GM23338 (cell line): ENCODE measurements around the gene CITED4. TPM values are rescaled to one million over a fixed set of nuclear protein-coding genes. Genes with fewer than 3 reads are reported as not detected.

ENCODE experiments used
- ATAC-seq: fragments of 200-7000 bp; cut with Tn5 transposase; 3 replicates; pipeline ENCODE4 v1.9.1; 2020
- DNase-seq: peaks from one replicate; pipeline ENCODE4 v3.0.0-alpha.2; 2015; ENCODE audit warnings: low spot score
- H2AFZ ChIP-seq: fragments of 200-600 bp; sonication (generic); 2 replicates; pipeline ENCODE4 v1.8.0; 2016; ENCODE audit warnings: antibody characterized with exemption, mild to moderate bottlenecking, moderate library complexity
- H3F3A ChIP-seq: fragments of 200-600 bp; sonication (generic); replicated peaks from 2 replicates; pipeline ENCODE4 v1.8.0; 2017; ENCODE audit warnings: antibody characterized with exemption, mixed run types, low read depth
- H3K27ac ChIP-seq: fragments of 200-600 bp; sonication (generic); 2 replicates; pipeline ENCODE4 v1.6.1; 2016; ENCODE audit warnings: low read depth
- H3K27me3 ChIP-seq: fragments of 200-600 bp; sonication (generic); 2 replicates; pipeline ENCODE4 v1.8.0; 2016; ENCODE audit warnings: mild to moderate bottlenecking, mixed run types, moderate library complexity; ENCODE audit not compliant: insufficient read depth
- H3K36me3 ChIP-seq: fragments of 200-600 bp; sonication (generic); 2 replicates; pipeline ENCODE4 v1.8.0; 2016; ENCODE audit warnings: mild to moderate bottlenecking; ENCODE audit not compliant: insufficient read depth
- H3K4me1 ChIP-seq: fragments of 200-600 bp; sonication (generic); 2 replicates; pipeline ENCODE4 v1.8.0; 2016; ENCODE audit warnings: mild to moderate bottlenecking, moderate library complexity; ENCODE audit not compliant: insufficient read depth
- H3K4me2 ChIP-seq: fragments of 200-600 bp; sonication (generic); 2 replicates; pipeline ENCODE4 v1.7.1; 2017; ENCODE audit warnings: mixed run types
- H3K4me3 ChIP-seq: fragments of 200-600 bp; sonication (generic); 2 replicates; pipeline ENCODE4 v1.6.1; 2016; ENCODE audit warnings: mixed run types
- H3K79me2 ChIP-seq: fragments of 200-600 bp; sonication (generic); replicated peaks from 2 replicates; pipeline ENCODE4 v1.8.0; 2017; ENCODE audit warnings: mild to moderate bottlenecking; ENCODE audit not compliant: insufficient read depth
- H3K9me2 ChIP-seq: fragments of 200-600 bp; sonication (generic); 2 replicates; pipeline ENCODE4 v1.8.0; 2017; ENCODE audit not compliant: insufficient read depth
- H4K20me1 ChIP-seq: fragments of 200-600 bp; sonication (generic); replicated peaks from 2 replicates; pipeline ENCODE4 v1.8.0; 2017; ENCODE audit warnings: mild to moderate bottlenecking; ENCODE audit not compliant: insufficient read depth
- H3K27ac Mint-ChIP-seq: 2 replicates; pipeline ENCODE4 v1.8.0; 2020; ENCODE audit warnings: inconsistent platforms, mild to moderate bottlenecking, moderate library complexity, mixed read lengths
- H3K27me3 Mint-ChIP-seq: 3 replicates; pipeline ENCODE4 v1.8.0; 2022; ENCODE audit warnings: low read depth, mild to moderate bottlenecking, moderate library complexity, mixed read lengths, inconsistent platforms; ENCODE audit not compliant: insufficient read depth, poor library complexity
- H3K36me3 Mint-ChIP-seq: 3 replicates; pipeline ENCODE4 v1.8.0; 2021; ENCODE audit warnings: low read depth, mild to moderate bottlenecking, inconsistent platforms, moderate library complexity, mixed read lengths
- H3K4me1 Mint-ChIP-seq: 3 replicates; pipeline ENCODE4 v1.8.0; 2020; ENCODE audit warnings: mild to moderate bottlenecking, inconsistent platforms, mixed read lengths
- H3K4me3 Mint-ChIP-seq: 3 replicates; pipeline ENCODE4 v1.8.0; 2021; ENCODE audit warnings: moderate library complexity, mild to moderate bottlenecking, inconsistent platforms, mixed read lengths
- H3K9me3 Mint-ChIP-seq: 3 replicates; pipeline ENCODE4 v1.8.0; 2020; ENCODE audit warnings: moderate library complexity, mild to moderate bottlenecking, inconsistent platforms, mixed read lengths
- CREB1 ChIP-seq: fragments of 250-450 bp; sonication (Bioruptor Pico); IDR thresholded peaks from 2 replicates; pipeline ENCODE4 v1.5.0; 2020; ENCODE audit warnings: low read depth, mild to moderate bottlenecking, moderate library complexity
- CTCF ChIP-seq, 2 experiments: fragments of 200-600 bp in 1 of 2; sonication (generic) in 1 of 2; conservative IDR thresholded peaks; 2 replicates each; pipeline versions ENCODE4 v1.5.1 to v1.6.1; 2016 to 2017; ENCODE audit warnings: antibody characterized with exemption in 2 of 2, low read depth in 2 of 2, mild to moderate bottlenecking in 2 of 2, moderate library complexity in 1 of 2
- ETS1 ChIP-seq: IDR thresholded peaks from 2 replicates; pipeline ENCODE4 v1.6.1; 2016; ENCODE audit warnings: antibody characterized with exemption
- EZH2 ChIP-seq: fragments of 200-600 bp; sonication (generic); IDR thresholded peaks from one replicate; pipeline ENCODE4 v1.8.0; 2017; ENCODE audit warnings: antibody characterized with exemption, mild to moderate bottlenecking, low read depth; ENCODE audit not compliant: unreplicated experiment
- EZH2phosphoT487 ChIP-seq: fragments of 200-600 bp; sonication (generic); IDR thresholded peaks from one replicate; pipeline ENCODE4 v1.8.1; 2018; ENCODE audit warnings: antibody characterized with exemption; ENCODE audit not compliant: unreplicated experiment
- JUNB ChIP-seq: IDR thresholded peaks from one replicate; pipeline ENCODE4 v1.6.1; 2016; ENCODE audit warnings: antibody characterized with exemption; ENCODE audit not compliant: unreplicated experiment
- NANOG ChIP-seq: IDR thresholded peaks from 2 replicates; pipeline ENCODE4 v1.6.1; 2016; ENCODE audit warnings: antibody characterized with exemption, borderline replicate concordance
- POLR2AphosphoS5 ChIP-seq: IDR thresholded peaks from 2 replicates; pipeline ENCODE4 v1.6.1; 2016; ENCODE audit warnings: antibody characterized with exemption, low read depth
- REST ChIP-seq: IDR thresholded peaks from one replicate; pipeline ENCODE4 v1.6.1; 2018; ENCODE audit warnings: antibody characterized with exemption; ENCODE audit not compliant: unreplicated experiment
- STAT1 ChIP-seq: IDR thresholded peaks from one replicate; pipeline ENCODE4 v1.6.1; 2016; ENCODE audit warnings: antibody characterized with exemption; ENCODE audit not compliant: unreplicated experiment
- ZNF114 ChIP-seq: fragments of 250-450 bp; sonication (Bioruptor Pico); IDR thresholded peaks from 2 replicates; pipeline ENCODE4 v1.5.0; 2020; ENCODE audit warnings: mild to moderate bottlenecking, moderate library complexity
- ZNF331 ChIP-seq: fragments of 250-450 bp; sonication (Bioruptor Pico); IDR thresholded peaks from 2 replicates; pipeline ENCODE4 v1.5.0; 2020; ENCODE audit warnings: low read depth, mild to moderate bottlenecking, moderate library complexity
- ZNF462 ChIP-seq: fragments of 250-450 bp; sonication (Bioruptor Pico); IDR thresholded peaks from 2 replicates; pipeline ENCODE4 v1.5.0; 2020; ENCODE audit warnings: mild to moderate bottlenecking, moderate library complexity
- polyA plus RNA-seq: library from polyadenylated mRNA; unstranded; fragments of >200 nt; fragmentation: Nextera tagmentation; extraction: Ambion mirVana; gene quantifications from 2 replicates; pipeline ENCODE4 v1.2.1, GENCODE V29; 2016
- total RNA-seq: library from RNA; depleted of rRNA; stranded (reverse); fragments of >200 nt; shearing (Covaris generic); gene quantifications from 2 replicates; pipeline ENCODE4 v1.2.3, GENCODE V29; 2014

CITED4 gene
- total and polyA plus RNA-seq, 2 experiments from 2014 or later: 2.9 to 18.7 TPM

- Histone ChIP-seq H3K27me3 (peaks cover 30% of the 10 kb centered on the region), H4K20me1 (no peaks in the 10 kb centered on the region), H3K9me2 (no peaks in the 10 kb centered on the region), H3K4me2 (no peak overlapping the region), H3K4me3 (no peak overlapping the region), H3F3A (no peaks in the 10 kb centered on the region), H3K79me2 (no peaks in the 10 kb centered on the region), H3K27ac (no peak overlapping the region), H3K36me3 (no peaks in the 10 kb centered on the region), H3K4me1 (peaks cover 4% of the 10 kb centered on the region; the same call in 1 of the 2 replicates), H2AFZ (peak overlapping the region; percentile 78; the same call in 1 of the 2 replicates)
- Mint-ChIP-seq H3K27me3 (peaks cover 24% of the 10 kb centered on the region), H3K36me3 (no peaks in the 10 kb centered on the region), H3K4me3 (no peak overlapping the region), H3K4me1 (peaks cover 6% of the 10 kb centered on the region; the same call in 2 of the 3 replicates), H3K9me3 (no peaks in the 10 kb centered on the region), H3K27ac (no peak overlapping the region)
- TF ChIP-seq REST: no peak
- TF ChIP-seq ETS1: no peak
- TF ChIP-seq ZNF462 (CRISPR knock-in tag): no peak
- no peak for TF ChIP-seq ZNF114
- TF ChIP-seq NANOG: no peak
- no peak for TF ChIP-seq EZH2
- no peak for TF ChIP-seq JUNB
- no peak for TF ChIP-seq STAT1
- TF ChIP-seq ZNF331 (CRISPR knock-in tag): no peak
- no peak for TF ChIP-seq CREB1
- no peak for TF ChIP-seq POLR2AphosphoS5
- TF ChIP-seq EZH2phosphoT487: no peak
- TF ChIP-seq CTCF (conservative IDR thresholded peaks at IDR 0.05; ENCODE audit: low read depth in 2 of 2): no peak
- DNase-seq (no peak), ATAC-seq (no peak)
Observed at GRCh38 chr1:40887012-40887378, 24.8 kb upstream of the CITED4 start.
